GM13976 (cell line): ENCODE data around the gene MTUS2.

Experiments used
- DNase-seq: peaks from one replicate; pipeline ENCODE4 v3.0.0; 2012; ENCODE audit warnings: low spot score
- in situ Hi-C: fragments of 300-500 bp; cut with MboI; formaldehyde crosslinking; loops from one replicate; pipeline ENCODE4 v1.12.0; 2022; ENCODE audit warnings: low sequenced_read_pairs, mixed read lengths, inconsistent platforms; ENCODE audit not compliant: unreplicated experiment
- TF ChIP-seq, protein P1 (sequence below): IDR thresholded peaks from 2 replicates; pipeline ENCODE4 v1.5.1; 2012; ENCODE audit warnings: borderline replicate concordance, mild to moderate bottlenecking; ENCODE audit not compliant: insufficient read depth; ENCODE audit errors: extremely low read depth, missing control alignments, control extremely low read depth

MTUS2 gene

DNA sequence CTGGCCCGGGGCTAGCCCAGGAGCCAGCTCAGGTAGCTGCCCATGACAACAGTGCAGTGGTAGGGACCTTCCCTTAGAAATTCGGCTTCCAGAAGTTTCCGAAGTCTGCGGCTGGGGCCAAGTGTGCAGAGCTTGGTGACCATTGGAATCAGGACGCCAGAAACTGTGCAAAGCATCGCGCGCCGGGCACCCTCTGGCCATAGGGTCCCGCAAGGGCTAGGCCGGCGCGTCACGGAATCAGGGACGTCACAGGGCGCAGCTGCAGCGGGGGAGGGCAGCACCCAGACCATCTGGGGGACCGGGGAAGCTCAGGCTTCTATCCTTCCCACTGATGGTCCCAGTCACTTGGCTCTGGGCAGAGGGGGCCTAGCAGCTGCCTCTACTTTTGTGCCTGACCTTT, 219.1 kb downstream of the MTUS2 start:
- TF ChIP-seq, protein P1, sequence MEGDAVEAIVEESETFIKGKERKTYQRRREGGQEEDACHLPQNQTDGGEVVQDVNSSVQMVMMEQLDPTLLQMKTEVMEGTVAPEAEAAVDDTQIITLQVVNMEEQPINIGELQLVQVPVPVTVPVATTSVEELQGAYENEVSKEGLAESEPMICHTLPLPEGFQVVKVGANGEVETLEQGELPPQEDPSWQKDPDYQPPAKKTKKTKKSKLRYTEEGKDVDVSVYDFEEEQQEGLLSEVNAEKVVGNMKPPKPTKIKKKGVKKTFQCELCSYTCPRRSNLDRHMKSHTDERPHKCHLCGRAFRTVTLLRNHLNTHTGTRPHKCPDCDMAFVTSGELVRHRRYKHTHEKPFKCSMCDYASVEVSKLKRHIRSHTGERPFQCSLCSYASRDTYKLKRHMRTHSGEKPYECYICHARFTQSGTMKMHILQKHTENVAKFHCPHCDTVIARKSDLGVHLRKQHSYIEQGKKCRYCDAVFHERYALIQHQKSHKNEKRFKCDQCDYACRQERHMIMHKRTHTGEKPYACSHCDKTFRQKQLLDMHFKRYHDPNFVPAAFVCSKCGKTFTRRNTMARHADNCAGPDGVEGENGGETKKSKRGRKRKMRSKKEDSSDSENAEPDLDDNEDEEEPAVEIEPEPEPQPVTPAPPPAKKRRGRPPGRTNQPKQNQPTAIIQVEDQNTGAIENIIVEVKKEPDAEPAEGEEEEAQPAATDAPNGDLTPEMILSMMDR, result no peak
- no peak for DNase-seq
- in situ Hi-C loops, result no loop called here

DNA sequence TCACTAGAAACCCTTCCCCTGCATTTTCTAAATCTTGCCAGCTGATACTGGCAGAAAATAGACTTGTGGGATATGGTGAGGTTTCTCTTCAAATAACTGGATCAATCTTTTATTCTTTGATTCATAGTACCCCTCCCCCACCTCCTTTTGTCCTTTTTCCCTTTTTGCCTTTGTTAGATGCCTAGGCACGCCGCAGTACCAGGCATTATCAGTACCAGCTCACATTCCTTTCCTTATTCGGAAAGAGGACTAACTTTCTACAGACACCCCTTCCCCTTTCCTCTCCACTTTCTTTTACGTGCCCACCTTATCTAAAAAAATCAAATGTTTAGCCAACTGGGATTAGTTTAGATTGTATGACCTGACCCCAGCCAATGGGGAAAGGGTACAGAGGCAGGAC, 226.4 kb downstream of the MTUS2 start:
- TF ChIP-seq, protein P1, result no peak
- no peak for DNase-seq
- in situ Hi-C loops, result no loop called here

DNA sequence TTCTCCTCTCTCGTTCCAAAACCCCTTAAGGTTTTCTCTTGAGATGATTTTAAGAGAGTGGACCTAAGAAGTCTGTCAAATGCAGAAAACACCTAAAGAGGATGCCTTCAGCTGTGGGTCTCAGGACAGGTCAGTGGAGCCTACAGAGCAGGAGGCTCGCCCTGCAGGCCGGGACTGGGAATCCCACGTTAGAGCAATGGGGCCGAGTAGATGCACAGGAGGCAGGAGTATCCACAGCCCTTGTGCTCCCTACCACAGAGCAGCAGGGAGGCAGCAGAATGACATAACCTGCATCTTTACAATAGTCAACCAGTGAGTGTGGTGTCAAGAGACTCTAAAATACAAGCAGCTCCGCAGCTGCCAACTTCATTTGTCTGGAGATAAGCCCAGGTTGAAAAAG, 229.4 kb downstream of the MTUS2 start:
- TF ChIP-seq, protein P1, result no peak
- no peak for DNase-seq
- in situ Hi-C loops, result no loop called here

DNA sequence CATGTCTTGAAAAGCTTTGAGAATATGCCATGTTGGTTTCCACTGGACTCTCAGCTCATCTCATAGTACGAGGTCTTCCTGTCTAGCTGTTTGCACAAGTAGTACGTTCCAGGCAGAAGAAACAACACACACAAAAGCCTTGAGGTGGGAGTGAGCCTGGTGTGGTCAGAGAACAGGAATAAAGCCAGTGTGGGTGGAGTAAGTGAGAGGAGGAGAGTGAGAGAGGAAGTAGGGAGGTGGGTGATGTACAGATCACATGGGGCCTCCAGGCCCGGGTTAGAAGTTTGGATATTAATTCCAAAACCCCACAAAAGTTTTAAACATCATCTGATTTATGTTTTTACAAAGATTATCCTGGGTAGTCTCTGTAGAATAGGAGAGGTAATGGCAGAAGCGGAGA, 230.6 kb downstream of the MTUS2 start:
- TF ChIP-seq, protein P1, result no peak

DNA sequence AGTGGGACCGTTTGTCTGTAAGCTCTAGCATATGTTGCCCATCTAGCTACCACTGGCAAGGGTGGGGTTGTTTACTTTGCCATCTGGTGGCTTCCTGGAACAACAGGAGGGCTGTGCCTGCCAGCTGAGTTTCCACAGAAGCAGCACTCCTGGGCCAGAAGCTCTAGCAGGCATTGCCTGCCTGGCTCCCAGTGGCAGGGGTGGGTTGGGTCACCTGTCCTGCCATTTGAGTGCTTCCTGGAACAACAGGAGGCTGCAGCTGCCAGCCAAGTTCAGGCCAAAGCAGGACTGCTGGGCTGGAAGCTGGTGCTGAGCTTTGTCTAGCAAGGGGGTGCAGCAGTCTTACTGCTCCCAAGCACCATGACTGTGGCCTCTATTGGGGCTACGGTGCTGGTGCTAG, 239.7 kb downstream of the MTUS2 start:
- in situ Hi-C loops, result no loop called here
- DNase-seq, result no peak
- TF ChIP-seq, protein P1, result no peak

More for the DNA sequence above, 230.6 kb downstream of the MTUS2 start:
- DNase-seq, result no peak
- in situ Hi-C loops, result no loop called here

DNA sequence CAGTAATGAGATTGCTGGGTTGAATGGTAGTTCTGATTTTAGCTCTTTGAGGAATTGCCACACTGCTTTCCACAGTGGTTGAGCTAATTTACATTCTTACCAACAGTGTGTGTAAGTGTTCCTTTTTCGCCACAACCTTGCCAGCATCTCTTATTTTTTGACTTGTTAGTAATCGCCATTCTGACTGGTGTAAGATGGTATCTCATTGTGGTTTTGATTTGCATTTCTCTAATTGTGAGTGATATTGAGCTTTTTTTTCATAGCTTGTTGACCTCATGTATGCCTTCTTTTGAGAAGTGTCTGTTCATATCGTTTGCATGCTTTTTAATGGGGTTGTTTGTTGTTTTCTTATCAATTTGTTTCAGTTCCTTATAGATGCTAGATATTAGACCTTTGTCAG, 245.0 kb downstream of the MTUS2 start:
- in situ Hi-C loops, result no loop called here
- TF ChIP-seq, protein P1, result no peak
- no peak for DNase-seq
